Dedifferentiated amniotic fluid mesenchymal stem cell (primary cell): ENCODE data around the gene PTPN21.
A peak's percentile ranks its signal among the peaks of the same experiment; 100 is the strongest.
"Not testable (repeated sequence)": the region's sequence is repeated elsewhere in the genome, so short reads cannot be mapped to it uniquely, and the experiment has no call there.

Experiments
- DNase-seq: peaks from one replicate; pipeline ENCODE4 v3.0.0-alpha.2; 2016; ENCODE audit errors: extremely low spot score

PTPN21 gene

GRCh38 chr14:88551980-88552431, 2.8 kb downstream of the PTPN21 start:
- DNase-seq: no peak

GRCh38 chr14:88551094-88551870, 3.5 kb downstream of the PTPN21 start:
- peak; percentile 78 for DNase-seq

GRCh38 chr14:88550078-88550477, 4.7 kb downstream of the PTPN21 start:
- no peak for DNase-seq

- DNase-seq: no peak
Measured at GRCh38 chr14:88547386-88547780, 7.4 kb downstream of the PTPN21 start.

- DNase-seq: no peak
Measured at GRCh38 chr14:88546621-88547385, 8.0 kb downstream of the PTPN21 start.

GRCh38 chr14:88545256-88545655, 9.6 kb downstream of the PTPN21 start:
- DNase-seq: no peak

- DNase-seq: no peak
Measured at GRCh38 chr14:88542857-88543795, 11.7 kb downstream of the PTPN21 start.

- DNase-seq: no peak
Measured at GRCh38 chr14:88541324-88541723, 13.5 kb downstream of the PTPN21 start.

GRCh38 chr14:88535813-88536212, 19.0 kb downstream of the PTPN21 start:
- DNase-seq: no peak

GRCh38 chr14:88535149-88535548, 19.7 kb downstream of the PTPN21 start:
- no peak for DNase-seq

GRCh38 chr14:88533064-88533602, 21.7 kb downstream of the PTPN21 start:
- no peak for DNase-seq

- DNase-seq: not testable (repeated sequence)
Measured at GRCh38 chr14:88529889-88530288, 24.9 kb downstream of the PTPN21 start.

- DNase-seq: no peak
Measured at GRCh38 chr14:88522393-88522792, 32.4 kb downstream of the PTPN21 start.

- DNase-seq: peak; percentile 16
Measured at GRCh38 chr14:88521818-88522217, 33.0 kb downstream of the PTPN21 start.

- no peak for DNase-seq
Measured at GRCh38 chr14:88519907-88520306, 34.9 kb downstream of the PTPN21 start.

GRCh38 chr14:88518592-88519512, 36.0 kb downstream of the PTPN21 start:
- DNase-seq: peak; percentile 42

GRCh38 chr14:88516861-88517357, 37.9 kb downstream of the PTPN21 start:
- DNase-seq: no peak

GRCh38 chr14:88515499-88516221, 39.1 kb downstream of the PTPN21 start:
- DNase-seq: no peak

GRCh38 chr14:88507208-88507607, 47.6 kb downstream of the PTPN21 start:
- no peak for DNase-seq

GRCh38 chr14:88505621-88506020, 49.2 kb downstream of the PTPN21 start:
- DNase-seq: no peak
